Panc1 (cell line): ENCODE measurements around the gene SLC22A12. TPM values are rescaled to one million over a fixed set of nuclear protein-coding genes. Genes with fewer than 3 reads are reported as not detected.

ENCODE experiments used
- ATAC-seq: fragments of 200-7000 bp; cut with Tn5 transposase; 2 replicates; pipeline ENCODE4 v1.9.1; 2020; ENCODE audit warnings: mild to moderate bottlenecking, moderate library complexity
- BruUV-seq: library from RNA; stranded (reverse); fragments of 400-500 nt; replicated peaks from 2 replicates; lab custom pipeline; 2021; lab: Mats Ljungman, UMichigan
- CTCF ChIA-PET: fragments of 300-600 bp; sonication (Branson Sonifier 250); formaldehyde crosslinking; loops from one replicate; lab custom pipeline; 2022; ENCODE audit warnings: antibody characterized with exemption; lab: Charles Lee
- POLR2A ChIA-PET: fragments of 300-600 bp; sonication (Branson Sonifier 250); formaldehyde crosslinking; loops from one replicate; lab custom pipeline; 2022; ENCODE audit warnings: antibody characterized with exemption; lab: Charles Lee
- DNase-seq: peaks from one replicate; pipeline ENCODE4 v3.0.0-alpha.2; 2010; ENCODE audit warnings: low read depth, low spot score
- H3K27ac ChIP-seq: 2 replicates; pipeline ENCODE4 v1.5.1; 2011; ENCODE audit warnings: mild to moderate bottlenecking, low read length, inconsistent platforms
- H3K27me3 ChIP-seq: fragments of 200-500 bp; sonication (Bioruptor generic); 2 replicates; pipeline ENCODE4 v1.6.0; 2014; ENCODE audit warnings: low read length, inconsistent platforms; ENCODE audit not compliant: control insufficient read depth, insufficient read depth
- H3K36me3 ChIP-seq: fragments of 200-500 bp; sonication (Bioruptor generic); 2 replicates; pipeline ENCODE4 v1.5.1; 2014; ENCODE audit warnings: inconsistent platforms, mild to moderate bottlenecking, low read length, moderate library complexity; ENCODE audit not compliant: control insufficient read depth, insufficient read depth
- H3K4me1 ChIP-seq: 2 replicates; pipeline ENCODE4 v1.5.1; 2011; ENCODE audit warnings: inconsistent platforms, mild to moderate bottlenecking, low read length, moderate library complexity; ENCODE audit not compliant: control insufficient read depth, insufficient read depth
- H3K4me3 ChIP-seq, 2 experiments: 2 replicates each; pipeline ENCODE4 v1.5.1; 2011 to 2012; ENCODE audit warnings: low read depth in 2 of 2, low read length in 2 of 2, mild to moderate bottlenecking in 2 of 2, inconsistent platforms in 1 of 2, moderate library complexity in 1 of 2
- H3K9me3 ChIP-seq: fragments of 200-500 bp; sonication (Bioruptor generic); 2 replicates; pipeline ENCODE4 v1.5.1; 2014; ENCODE audit warnings: low read depth, mild to moderate bottlenecking, inconsistent platforms, low read length, moderate library complexity; ENCODE audit not compliant: control insufficient read depth, insufficient read depth
- CTCF ChIP-seq: fragments of 450-650 bp; IDR thresholded peaks from 2 replicates; pipeline ENCODE4 v1.5.1; 2017; ENCODE audit warnings: mild to moderate bottlenecking
- POLR2AphosphoS5 ChIP-seq: IDR thresholded peaks from 2 replicates; pipeline ENCODE4 v1.6.1; 2012; ENCODE audit warnings: mild to moderate bottlenecking, low read depth, low read length, moderate library complexity
- REST ChIP-seq, 2 experiments: IDR thresholded peaks; 2 replicates each; pipeline ENCODE4 v1.6.1; 2011 to 2012; ENCODE audit warnings: low read depth in 2 of 2, control low read depth in 1 of 2, low read length in 1 of 2, mild to moderate bottlenecking in 1 of 2, moderate library complexity in 1 of 2; ENCODE audit not compliant: insufficient read depth in 1 of 2
- SIN3A ChIP-seq: IDR thresholded peaks from 2 replicates; pipeline ENCODE4 v1.6.1; 2012; ENCODE audit warnings: low read depth, mild to moderate bottlenecking, low read length, moderate library complexity, borderline replicate concordance; ENCODE audit not compliant: insufficient read depth
- TCF7L2 ChIP-seq: IDR thresholded peaks from 2 replicates; pipeline ENCODE4 v1.6.1; 2011; ENCODE audit warnings: mild to moderate bottlenecking, low read depth, low read length, inconsistent platforms
- in situ Hi-C: cut with HindIII; loops from 2 replicates; pipeline ENCODE4 v1.10.0; 2016; ENCODE audit warnings: low sequenced_read_pairs, low pct_unique_long_range_greater_than_20kb
- intact Hi-C: fragments of 100-400 bp; cut with micrococcal nuclease; formaldehyde crosslinking; loops from one replicate; pipeline ENCODE4 v1.10.0; 2022; ENCODE audit not compliant: unreplicated experiment
- total RNA-seq: library from RNA; stranded (reverse); gene quantifications from one replicate; pipeline ENCODE4 v1.2.1, GENCODE V29; 2021; ENCODE audit not compliant: unreplicated experiment

SLC22A12 gene
- total RNA-seq, 1 experiment from 2014 or later, result not detected

- BruUV-seq, result no TSS peak
- POLR2A ChIA-PET, result no interaction called here
Measured at GRCh38 chr11:64543818-64544217, 47.2 kb upstream of the SLC22A12 start.

GRCh38 chr11:64544616-64545296 is 46.3 kb upstream of the SLC22A12 start:
- Histone ChIP-seq H3K27me3 (0 out of 2 replicates have a peak, but pooled peaks cover 2% of the 10 kb centered on the region), H3K9me3 (no peaks in the 10 kb centered on the region), H3K4me1 (peaks cover 3% of the 10 kb centered on the region; the same call in 1 of the 2 replicates), H3K27ac (no peak overlapping the region), H3K36me3 (no peaks in the 10 kb centered on the region), H3K4me3 (no peak overlapping the region)
- ChIA-PET CTCF (no interaction called here), POLR2A (no interaction called here)
- no peak for TF ChIP-seq TCF7L2
- no peak for TF ChIP-seq CTCF
- no peak for TF ChIP-seq POLR2AphosphoS5
- no peak for TF ChIP-seq REST (IDR thresholded peaks at IDR 0.05; ENCODE audit: insufficient read depth in 1 of 2, low read depth in 2 of 2, low read length in 1 of 2)
- TF ChIP-seq SIN3A, result no peak
- BruUV-seq, result no TSS peak
- no peak for DNase-seq
- no peak for ATAC-seq
- in situ Hi-C loops, result no loop called here
- intact Hi-C loops, result no loop called here

More at GRCh38 chr11:64543818-64544217, 47.2 kb upstream of the SLC22A12 start:
- H3K9me3 ChIP-seq, result no peaks in the 10 kb centered on the region
- no peaks in the 10 kb centered on the region for H3K36me3 ChIP-seq
- CTCF ChIA-PET, result no interaction called here
- in situ Hi-C loops, result no loop called here
- H3K4me1 ChIP-seq, result peaks cover 3% of the 10 kb centered on the region; the same call in 1 of the 2 replicates
- H3K27me3 ChIP-seq, result 0 out of 2 replicates have a peak, but pooled peaks cover 2% of the 10 kb centered on the region
- intact Hi-C loops, result no loop called here
- TF ChIP-seq CTCF (no peak), POLR2AphosphoS5 (no peak), SIN3A (no peak), TCF7L2 (no peak), REST (IDR thresholded peaks at IDR 0.05; ENCODE audit: insufficient read depth in 1 of 2, low read depth in 2 of 2, low read length in 1 of 2) (no peak)
- ATAC-seq (no peak), DNase-seq (no peak)
- H3K27ac ChIP-seq, result no peak overlapping the region
- no peak overlapping the region for H3K4me3 ChIP-seq
